HG03460 (cell line): ENCODE results near the gene ARHGEF6.

Source experiments
- ATAC-seq: cut with Tn5 transposase; IDR thresholded peaks from one replicate; pipeline ENCODE4 v1.9.1; 2021; ENCODE audit not compliant: unreplicated experiment

Gene ARHGEF6

GRCh38 chrX:136747003-136747986 is 33.4 kb downstream of the ARHGEF6 start:
- peak; percentile 79 for ATAC-seq

- no peak for ATAC-seq
Observed at GRCh38 chrX:136745215-136746173, 35.2 kb downstream of the ARHGEF6 start.

- ATAC-seq: no peak
Observed at GRCh38 chrX:136742721-136743379, 37.9 kb downstream of the ARHGEF6 start.

- ATAC-seq: no peak
Observed at GRCh38 chrX:136738049-136738729, 42.5 kb downstream of the ARHGEF6 start.

GRCh38 chrX:136736690-136737089 is 44.0 kb downstream of the ARHGEF6 start:
- ATAC-seq: no peak

GRCh38 chrX:136735601-136736000 is 45.1 kb downstream of the ARHGEF6 start:
- no peak for ATAC-seq

- ATAC-seq: no peak
Observed at GRCh38 chrX:136733613-136734012, 47.1 kb downstream of the ARHGEF6 start.

GRCh38 chrX:136731798-136732197 is 48.9 kb downstream of the ARHGEF6 start:
- ATAC-seq: no peak

GRCh38 chrX:136731207-136731782 is 49.4 kb downstream of the ARHGEF6 start:
- no peak for ATAC-seq

- ATAC-seq: no peak
Observed at GRCh38 chrX:136728393-136728792, 52.3 kb downstream of the ARHGEF6 start.

GRCh38 chrX:136725441-136726104 is 55.2 kb downstream of the ARHGEF6 start:
- ATAC-seq: no peak

GRCh38 chrX:136718091-136718490 is 62.6 kb downstream of the ARHGEF6 start:
- no peak for ATAC-seq

- ATAC-seq: peak; percentile 83
Observed at GRCh38 chrX:136714626-136715599, 65.8 kb downstream of the ARHGEF6 start.

GRCh38 chrX:136712650-136713310 is 68.0 kb downstream of the ARHGEF6 start:
- no peak for ATAC-seq

- no peak for ATAC-seq
Observed at GRCh38 chrX:136711147-136711546, 69.6 kb downstream of the ARHGEF6 start.

- ATAC-seq: peak; percentile 45
Observed at GRCh38 chrX:136710325-136710951, 70.3 kb downstream of the ARHGEF6 start.

- ATAC-seq: no peak
Observed at GRCh38 chrX:136708348-136708747, 72.4 kb downstream of the ARHGEF6 start.
